GM12878 (cell line): Measurements from ENCODE around the gene NFYC. TPM values are rescaled to one million over a fixed set of nuclear protein-coding genes. Genes with fewer than 3 reads are reported as not detected.
A peak's percentile ranks its signal among the peaks of the same experiment; 100 is the strongest.

ENCODE experiments used
- BMI1 ChIP-seq: fragments of 450-650 bp; IDR thresholded peaks from 2 replicates; pipeline ENCODE4 v1.6.1; 2016; ENCODE audit warnings: mild to moderate bottlenecking, moderate library complexity, borderline replicate concordance
- HDGF ChIP-seq: fragments of 450-650 bp; IDR thresholded peaks from 2 replicates; pipeline ENCODE4 v1.6.1; 2016; ENCODE audit warnings: antibody characterized with exemption
- MEF2A ChIP-seq: IDR thresholded peaks from 2 replicates; pipeline ENCODE4 v1.6.1; 2011; ENCODE audit warnings: low read depth, mild to moderate bottlenecking, low read length, moderate library complexity; ENCODE audit not compliant: insufficient read depth
- MYB ChIP-seq: fragments of 150-350 bp; IDR thresholded peaks from 2 replicates; pipeline ENCODE4 v1.6.1; 2014; ENCODE audit warnings: mild to moderate bottlenecking, low read depth, low read length, borderline replicate concordance
- NFIC ChIP-seq: IDR thresholded peaks from 2 replicates; pipeline ENCODE4 v1.6.1; 2012; ENCODE audit warnings: low read depth, mild to moderate bottlenecking, inconsistent platforms, low read length, moderate library complexity
- NFYB ChIP-seq: IDR thresholded peaks from 2 replicates; pipeline ENCODE4 v1.6.1; 2011; ENCODE audit warnings: low read depth, mild to moderate bottlenecking, low read length, improper control_type of control experiment, moderate library complexity; ENCODE audit not compliant: insufficient read depth
- POLR2AphosphoS2 ChIP-seq: IDR thresholded peaks from 2 replicates; pipeline ENCODE4 v1.6.1; 2011; ENCODE audit warnings: low read depth, mild to moderate bottlenecking, low read length, improper control_type of control experiment, moderate library complexity
- SMC3 ChIP-seq: IDR thresholded peaks from 2 replicates; pipeline ENCODE4 v1.6.1; 2011; ENCODE audit warnings: low read length, improper control_type of control experiment, borderline replicate concordance
- SP1 ChIP-seq: IDR thresholded peaks from one replicate; pipeline ENCODE4 v1.6.1; 2011; ENCODE audit warnings: low read depth, low read length
- SPI1 ChIP-seq: IDR thresholded peaks from 2 replicates; pipeline ENCODE4 v1.6.1; 2011; ENCODE audit warnings: low read depth, mild to moderate bottlenecking, low read length, moderate library complexity, borderline replicate concordance; ENCODE audit not compliant: insufficient read depth
- TBL1XR1 ChIP-seq: IDR thresholded peaks from 2 replicates; pipeline ENCODE4 v1.6.1; 2012; ENCODE audit warnings: low read depth, low read length, improper control_type of control experiment
- ZNF384 ChIP-seq: IDR thresholded peaks from 2 replicates; pipeline ENCODE4 v1.6.1; 2012; ENCODE audit warnings: low read depth, mild to moderate bottlenecking, low read length, improper control_type of control experiment, borderline replicate concordance
- polyA plus RNA-seq, 11 experiments: library from polyadenylated mRNA; depleted of rRNA in 4 of 11; unstranded in 6 of 11; stranded (reverse) in 5 of 11; fragments of >200 nt; fragmentation: Nextera tagmentation in 4 of 11; fragmentation: Illumina TruSeq in 1 of 11; extraction: Ambion mirVana in 4 of 11; extraction: Trizol in 1 of 11; gene quantifications; 1 replicate in 1 of 11; 2 replicates in 10 of 11; pipeline versions ENCODE4 v1.2.1 to v1.2.3, GENCODE V29; 2011 to 2016; ENCODE audit warnings: inconsistent platforms in 2 of 11, missing spikeins in 2 of 11, low read depth in 1 of 11
- total RNA-seq, 4 experiments: library from RNA; depleted of rRNA in 3 of 4; stranded (reverse); fragments of >200 nt in 3 of 4; fragmentation: Illumina TruSeq in 1 of 4; extraction: Trizol in 1 of 4; gene quantifications; 2 replicates each; pipeline versions ENCODE4 v1.2.1 to v1.2.3, GENCODE V29; 2013 to 2021
- TF ChIP-seq, protein P1 (sequence below): fragments of 450-650 bp; formaldehyde crosslinking; IDR thresholded peaks from 2 replicates; pipeline ENCODE4 v1.4.0; 2022; ENCODE audit warnings: mild to moderate bottlenecking, moderate library complexity
- TF ChIP-seq, protein P2 (sequence below): fragments of 450-650 bp; IDR thresholded peaks from 2 replicates; pipeline ENCODE4 v1.6.1; 2016; ENCODE audit warnings: mild to moderate bottlenecking
- TF ChIP-seq, protein P3 (sequence below), 3 experiments: IDR thresholded peaks in 2 of 3; conservative IDR thresholded peaks in 1 of 3; 2 replicates each; pipeline ENCODE4 v1.5.1; 2011; ENCODE audit warnings: low read depth in 3 of 3, low read length in 3 of 3, mild to moderate bottlenecking in 3 of 3, control low read depth in 2 of 3, moderate library complexity in 2 of 3, inconsistent platforms in 1 of 3, mixed read lengths in 1 of 3; ENCODE audit not compliant: control insufficient read depth in 2 of 3, insufficient read depth in 1 of 3; ENCODE audit errors: extremely low read depth in 1 of 3
- TF ChIP-seq, protein P4 (sequence below): fragments of 150-350 bp; IDR thresholded peaks from 2 replicates; pipeline ENCODE4 v1.6.1; 2014; ENCODE audit warnings: mild to moderate bottlenecking, low read depth, low read length
- TF ChIP-seq, protein P5 (sequence below): IDR thresholded peaks from 2 replicates; pipeline ENCODE4 v1.6.1; 2011; ENCODE audit warnings: low read depth, mild to moderate bottlenecking, low read length, moderate library complexity, borderline replicate concordance; ENCODE audit errors: extremely low read depth
- TF ChIP-seq, protein P6 (sequence below): IDR thresholded peaks from 2 replicates; pipeline ENCODE4 v1.6.1; 2012; ENCODE audit warnings: low read depth, low read length, improper control_type of control experiment

NFYC gene
- total and polyA plus RNA-seq, 10 of the 15 experiments (the other 5 are each of a cell fraction or from before 2014, with no cell fraction given): 4.3 to 84.2 (median 58.3) TPM

DNA sequence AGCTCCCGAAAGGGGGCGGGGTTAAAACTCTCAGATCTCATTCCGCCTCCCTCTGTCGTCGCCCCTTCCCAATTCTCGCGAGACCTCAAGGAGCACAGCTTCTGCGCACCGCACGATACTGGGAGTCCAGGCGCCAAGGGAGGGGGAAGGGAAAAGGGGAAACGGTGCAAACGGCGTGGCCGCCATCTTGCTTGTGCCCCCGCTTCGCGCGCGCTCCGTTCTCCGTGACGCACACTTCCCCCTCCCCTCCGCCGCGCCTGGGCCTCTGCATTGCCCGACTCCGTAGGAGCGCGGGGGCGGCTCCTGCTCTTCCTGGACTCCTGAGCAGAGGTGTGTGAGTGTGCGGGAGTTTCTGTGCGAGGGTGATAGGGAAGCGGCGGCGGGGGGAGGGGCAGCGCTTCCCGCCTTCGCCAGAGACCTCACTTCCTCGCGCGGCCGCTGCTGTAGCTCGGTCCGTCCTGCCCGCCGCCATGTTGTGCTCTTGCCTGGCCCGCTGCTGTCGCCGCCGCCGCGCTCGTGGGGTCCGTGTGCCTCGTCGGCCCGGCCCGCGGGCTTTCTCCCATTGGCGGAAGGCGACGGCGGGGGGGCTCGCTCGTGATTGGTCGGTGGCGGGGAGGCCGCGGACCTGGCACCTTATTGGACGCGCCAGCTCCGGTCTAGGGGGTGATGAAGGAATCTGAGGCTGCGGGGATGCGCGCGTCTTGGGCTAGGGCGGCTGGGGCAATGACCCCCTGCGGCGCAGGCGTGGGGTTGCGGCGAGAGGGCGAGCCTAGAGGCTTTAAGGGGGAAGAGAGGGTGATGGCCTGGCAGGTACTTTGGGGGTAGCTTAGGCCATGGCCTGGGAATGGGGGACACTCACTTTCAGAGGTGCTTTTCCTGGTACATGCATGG lies at the start of gene NFYC (continued):
- TF ChIP-seq, protein P1, sequence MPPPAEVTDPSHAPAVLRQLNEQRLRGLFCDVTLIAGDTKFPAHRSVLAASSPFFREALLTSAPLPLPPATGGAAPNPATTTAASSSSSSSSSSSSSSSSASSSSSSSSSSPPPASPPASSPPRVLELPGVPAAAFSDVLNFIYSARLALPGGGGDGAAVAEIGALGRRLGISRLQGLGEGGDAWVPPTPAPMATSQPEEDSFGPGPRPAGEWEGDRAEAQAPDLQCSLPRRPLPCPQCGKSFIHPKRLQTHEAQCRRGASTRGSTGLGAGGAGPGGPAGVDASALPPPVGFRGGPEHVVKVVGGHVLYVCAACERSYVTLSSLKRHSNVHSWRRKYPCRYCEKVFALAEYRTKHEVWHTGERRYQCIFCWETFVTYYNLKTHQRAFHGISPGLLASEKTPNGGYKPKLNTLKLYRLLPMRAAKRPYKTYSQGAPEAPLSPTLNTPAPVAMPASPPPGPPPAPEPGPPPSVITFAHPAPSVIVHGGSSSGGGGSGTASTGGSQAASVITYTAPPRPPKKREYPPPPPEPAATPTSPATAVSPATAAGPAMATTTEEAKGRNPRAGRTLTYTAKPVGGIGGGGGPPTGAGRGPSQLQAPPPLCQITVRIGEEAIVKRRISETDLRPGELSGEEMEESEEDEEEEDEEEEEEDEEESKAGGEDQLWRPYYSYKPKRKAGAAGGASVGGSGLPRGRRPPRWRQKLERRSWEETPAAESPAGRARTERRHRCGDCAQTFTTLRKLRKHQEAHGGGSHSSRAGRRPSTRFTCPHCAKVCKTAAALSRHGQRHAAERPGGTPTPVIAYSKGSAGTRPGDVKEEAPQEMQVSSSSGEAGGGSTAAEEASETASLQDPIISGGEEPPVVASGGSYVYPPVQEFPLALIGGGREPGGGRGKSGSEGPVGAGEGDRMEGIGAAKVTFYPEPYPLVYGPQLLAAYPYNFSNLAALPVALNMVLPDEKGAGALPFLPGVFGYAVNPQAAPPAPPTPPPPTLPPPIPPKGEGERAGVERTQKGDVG: no peak
- TF ChIP-seq, protein P2, sequence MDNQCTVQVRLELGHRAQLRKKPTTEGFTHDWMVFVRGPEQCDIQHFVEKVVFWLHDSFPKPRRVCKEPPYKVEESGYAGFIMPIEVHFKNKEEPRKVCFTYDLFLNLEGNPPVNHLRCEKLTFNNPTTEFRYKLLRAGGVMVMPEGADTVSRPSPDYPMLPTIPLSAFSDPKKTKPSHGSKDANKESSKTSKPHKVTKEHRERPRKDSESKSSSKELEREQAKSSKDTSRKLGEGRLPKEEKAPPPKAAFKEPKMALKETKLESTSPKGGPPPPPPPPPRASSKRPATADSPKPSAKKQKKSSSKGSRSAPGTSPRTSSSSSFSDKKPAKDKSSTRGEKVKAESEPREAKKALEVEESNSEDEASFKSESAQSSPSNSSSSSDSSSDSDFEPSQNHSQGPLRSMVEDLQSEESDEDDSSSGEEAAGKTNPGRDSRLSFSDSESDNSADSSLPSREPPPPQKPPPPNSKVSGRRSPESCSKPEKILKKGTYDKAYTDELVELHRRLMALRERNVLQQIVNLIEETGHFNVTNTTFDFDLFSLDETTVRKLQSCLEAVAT: peak; percentile 70; the same call in 1 of the 2 replicates
- TF ChIP-seq SMC3 (0 out of 2 replicates have a peak, but pooled peaks have one; percentile 17), HDGF (peak; percentile 86; the same call in 1 of the 2 replicates), NFIC (no peak), SPI1 (peak; percentile 89), ZNF384 (no peak), BMI1 (no peak), TBL1XR1 (no peak), MEF2A (no peak), SP1 (peak; percentile 44), POLR2AphosphoS2 (peak; percentile 82; the same call in 1 of the 2 replicates), MYB (no peak), NFYB (peak; percentile 83; the same call in 1 of the 2 replicates)
- TF ChIP-seq, protein P3, sequence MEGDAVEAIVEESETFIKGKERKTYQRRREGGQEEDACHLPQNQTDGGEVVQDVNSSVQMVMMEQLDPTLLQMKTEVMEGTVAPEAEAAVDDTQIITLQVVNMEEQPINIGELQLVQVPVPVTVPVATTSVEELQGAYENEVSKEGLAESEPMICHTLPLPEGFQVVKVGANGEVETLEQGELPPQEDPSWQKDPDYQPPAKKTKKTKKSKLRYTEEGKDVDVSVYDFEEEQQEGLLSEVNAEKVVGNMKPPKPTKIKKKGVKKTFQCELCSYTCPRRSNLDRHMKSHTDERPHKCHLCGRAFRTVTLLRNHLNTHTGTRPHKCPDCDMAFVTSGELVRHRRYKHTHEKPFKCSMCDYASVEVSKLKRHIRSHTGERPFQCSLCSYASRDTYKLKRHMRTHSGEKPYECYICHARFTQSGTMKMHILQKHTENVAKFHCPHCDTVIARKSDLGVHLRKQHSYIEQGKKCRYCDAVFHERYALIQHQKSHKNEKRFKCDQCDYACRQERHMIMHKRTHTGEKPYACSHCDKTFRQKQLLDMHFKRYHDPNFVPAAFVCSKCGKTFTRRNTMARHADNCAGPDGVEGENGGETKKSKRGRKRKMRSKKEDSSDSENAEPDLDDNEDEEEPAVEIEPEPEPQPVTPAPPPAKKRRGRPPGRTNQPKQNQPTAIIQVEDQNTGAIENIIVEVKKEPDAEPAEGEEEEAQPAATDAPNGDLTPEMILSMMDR (IDR thresholded peaks at IDR 0.05 in 2 of 3, conservative IDR thresholded peaks at IDR 0.05 in 1 of 3; ENCODE audit: control insufficient read depth in 2 of 3, extremely low read depth in 1 of 3, insufficient read depth in 1 of 3, low read depth in 3 of 3, low read length in 3 of 3): peak in 1 of 3 experiments; percentile 10; a peak in 1 of 6 replicates
- TF ChIP-seq, protein P4, sequence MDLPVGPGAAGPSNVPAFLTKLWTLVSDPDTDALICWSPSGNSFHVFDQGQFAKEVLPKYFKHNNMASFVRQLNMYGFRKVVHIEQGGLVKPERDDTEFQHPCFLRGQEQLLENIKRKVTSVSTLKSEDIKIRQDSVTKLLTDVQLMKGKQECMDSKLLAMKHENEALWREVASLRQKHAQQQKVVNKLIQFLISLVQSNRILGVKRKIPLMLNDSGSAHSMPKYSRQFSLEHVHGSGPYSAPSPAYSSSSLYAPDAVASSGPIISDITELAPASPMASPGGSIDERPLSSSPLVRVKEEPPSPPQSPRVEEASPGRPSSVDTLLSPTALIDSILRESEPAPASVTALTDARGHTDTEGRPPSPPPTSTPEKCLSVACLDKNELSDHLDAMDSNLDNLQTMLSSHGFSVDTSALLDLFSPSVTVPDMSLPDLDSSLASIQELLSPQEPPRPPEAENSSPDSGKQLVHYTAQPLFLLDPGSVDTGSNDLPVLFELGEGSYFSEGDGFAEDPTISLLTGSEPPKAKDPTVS: no peak
- TF ChIP-seq, protein P5, sequence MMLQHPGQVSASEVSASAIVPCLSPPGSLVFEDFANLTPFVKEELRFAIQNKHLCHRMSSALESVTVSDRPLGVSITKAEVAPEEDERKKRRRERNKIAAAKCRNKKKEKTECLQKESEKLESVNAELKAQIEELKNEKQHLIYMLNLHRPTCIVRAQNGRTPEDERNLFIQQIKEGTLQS: no peak
- TF ChIP-seq, protein P6, sequence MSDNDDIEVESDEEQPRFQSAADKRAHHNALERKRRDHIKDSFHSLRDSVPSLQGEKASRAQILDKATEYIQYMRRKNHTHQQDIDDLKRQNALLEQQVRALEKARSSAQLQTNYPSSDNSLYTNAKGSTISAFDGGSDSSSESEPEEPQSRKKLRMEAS: peak; percentile 68; the same call in 1 of the 2 replicates
